GM12878 (cell line): ENCODE data around the gene UXS1. TPM values are rescaled to one million over a fixed set of nuclear protein-coding genes. Genes with fewer than 3 reads are reported as not detected.

Source experiments
- BCLAF1 ChIP-seq: fragments of 450-650 bp; IDR thresholded peaks from 2 replicates; pipeline ENCODE4 v1.6.1; 2017; ENCODE audit warnings: antibody characterized with exemption, mild to moderate bottlenecking, moderate library complexity
- BHLHE40 ChIP-seq, 2 experiments: fragments of 450-650 bp in 1 of 2; IDR thresholded peaks; 2 replicates each; pipeline ENCODE4 v1.6.1; 2011 to 2017; ENCODE audit warnings: low read depth in 2 of 2, borderline replicate concordance in 1 of 2, improper control_type of control experiment in 1 of 2, low read length in 1 of 2, mild to moderate bottlenecking in 1 of 2
- CBFB ChIP-seq: IDR thresholded peaks from 2 replicates; pipeline ENCODE4 v1.6.1; 2016; ENCODE audit warnings: antibody characterized with exemption, low read depth
- CEBPB ChIP-seq, 2 experiments: fragments of 150-350 bp in 1 of 2; IDR thresholded peaks; 2 replicates each; pipeline ENCODE4 v1.6.1; 2012 to 2014; ENCODE audit warnings: low read depth in 2 of 2, low read length in 2 of 2, borderline replicate concordance in 1 of 2, inconsistent platforms in 1 of 2
- MYB ChIP-seq: fragments of 150-350 bp; IDR thresholded peaks from 2 replicates; pipeline ENCODE4 v1.6.1; 2014; ENCODE audit warnings: mild to moderate bottlenecking, low read depth, low read length, borderline replicate concordance
- NFIC ChIP-seq: IDR thresholded peaks from 2 replicates; pipeline ENCODE4 v1.6.1; 2012; ENCODE audit warnings: low read depth, mild to moderate bottlenecking, inconsistent platforms, low read length, moderate library complexity
- NFXL1 ChIP-seq: fragments of 450-650 bp; IDR thresholded peaks from 2 replicates; pipeline ENCODE4 v1.6.1; 2017; ENCODE audit warnings: antibody characterized with exemption, mild to moderate bottlenecking, borderline replicate concordance
- NR2C2 ChIP-seq: IDR thresholded peaks from 2 replicates; pipeline ENCODE4 v1.6.1; 2011; ENCODE audit warnings: borderline replicate concordance, low read depth; ENCODE audit not compliant: control insufficient read depth, insufficient read length
- RAD51 ChIP-seq: fragments of 450-650 bp; IDR thresholded peaks from 2 replicates; pipeline ENCODE4 v1.6.1; 2016; ENCODE audit warnings: moderate library complexity, mild to moderate bottlenecking, inconsistent platforms
- RELA ChIP-seq: fragments of 450-650 bp; IDR thresholded peaks from 2 replicates; pipeline ENCODE4 v1.8.0; 2014; ENCODE audit warnings: borderline replicate concordance; ENCODE audit not compliant: partially characterized antibody
- SIX5 ChIP-seq: IDR thresholded peaks from 2 replicates; pipeline ENCODE4 v1.6.1; 2011; ENCODE audit warnings: mild to moderate bottlenecking, low read depth, low read length, moderate library complexity; ENCODE audit not compliant: severe bottlenecking
- SRF ChIP-seq, 2 experiments: IDR thresholded peaks; 2 replicates each; pipeline ENCODE4 v1.6.1; 2011; ENCODE audit warnings: low read depth in 2 of 2, low read length in 2 of 2, mild to moderate bottlenecking in 1 of 2, moderate library complexity in 1 of 2
- STAT3 ChIP-seq: IDR thresholded peaks from 2 replicates; pipeline ENCODE4 v1.6.1; 2011; ENCODE audit warnings: low read depth, low read length, improper control_type of control experiment
- TCF3 ChIP-seq: IDR thresholded peaks from 2 replicates; pipeline ENCODE4 v1.6.1; 2012; ENCODE audit warnings: low read depth, mild to moderate bottlenecking, low read length, borderline replicate concordance; ENCODE audit not compliant: insufficient read depth
- TCF7 ChIP-seq: IDR thresholded peaks from 2 replicates; pipeline ENCODE4 v1.6.1; 2014; ENCODE audit warnings: antibody characterized with exemption, borderline replicate concordance
- ZSCAN29 ChIP-seq: fragments of 450-650 bp; IDR thresholded peaks from 2 replicates; pipeline ENCODE4 v1.6.1; 2017; ENCODE audit warnings: mild to moderate bottlenecking, moderate library complexity
- polyA plus RNA-seq, 11 experiments: library from polyadenylated mRNA; depleted of rRNA in 4 of 11; unstranded in 6 of 11; stranded (reverse) in 5 of 11; fragments of >200 nt; fragmentation: Nextera tagmentation in 4 of 11; fragmentation: Illumina TruSeq in 1 of 11; extraction: Ambion mirVana in 4 of 11; extraction: Trizol in 1 of 11; gene quantifications; 1 replicate in 1 of 11; 2 replicates in 10 of 11; pipeline versions ENCODE4 v1.2.1 to v1.2.3, GENCODE V29; 2011 to 2016; ENCODE audit warnings: inconsistent platforms in 2 of 11, missing spikeins in 2 of 11, low read depth in 1 of 11
- total RNA-seq, 4 experiments: library from RNA; depleted of rRNA in 3 of 4; stranded (reverse); fragments of >200 nt in 3 of 4; fragmentation: Illumina TruSeq in 1 of 4; extraction: Trizol in 1 of 4; gene quantifications; 2 replicates each; pipeline versions ENCODE4 v1.2.1 to v1.2.3, GENCODE V29; 2013 to 2021

UXS1 gene
- total and polyA plus RNA-seq, 10 of the 15 experiments (the other 5 are each of a cell fraction or from before 2014, with no cell fraction given), result 6.0 to 25.4 (median 24.0) TPM

GRCh38 chr2:106144621-106145331 is 49.3 kb downstream of the UXS1 start (continued):
- TF ChIP-seq BCLAF1, result no peak
- 0 out of 4 replicates have a peak, but pooled peaks of 1 of the 2 experiments have one; percentile 8 for TF ChIP-seq SRF (IDR thresholded peaks at IDR 0.05; ENCODE audit: low read depth in 2 of 2, low read length in 2 of 2)
- peak; percentile 66; the same call in 1 of the 2 replicates for TF ChIP-seq NFIC
- no peak for TF ChIP-seq RELA
- peak; percentile 50; the same call in 1 of the 2 replicates for TF ChIP-seq CBFB
- no peak for TF ChIP-seq CEBPB (IDR thresholded peaks at IDR 0.05; ENCODE audit: borderline replicate concordance in 1 of 2, low read depth in 2 of 2, low read length in 2 of 2)
- no peak for TF ChIP-seq RAD51
- no peak for TF ChIP-seq BHLHE40 (IDR thresholded peaks at IDR 0.05; ENCODE audit: borderline replicate concordance in 1 of 2, low read depth in 2 of 2, low read length in 1 of 2)
- TF ChIP-seq TCF7, result no peak
- TF ChIP-seq MYB, result no peak
- no peak for TF ChIP-seq ZSCAN29
- no peak for TF ChIP-seq STAT3
- TF ChIP-seq TCF3, result peak; percentile 32; the same call in 1 of the 2 replicates
- TF ChIP-seq NR2C2, result no peak
- TF ChIP-seq NFXL1, result no peak
- no peak for TF ChIP-seq SIX5
